Activated B cell treated with CpG ODN at 0.5 μM for 24 hours (primary cell): ENCODE data around the gene PITRM1. TPM values are rescaled to one million over a fixed set of nuclear protein-coding genes. Genes with fewer than 3 reads are reported as not detected.

Source experiments
- ATAC-seq: fragments of 200-7000 bp; cut with Tn5 transposase; one replicate; pipeline ENCODE4 v1.10.0; 2021; ENCODE audit warnings: low read depth, mild to moderate bottlenecking, moderate library complexity
- CTCF ChIA-PET: fragments of 350-600 bp; sonication (Branson Sonifier 250); formaldehyde crosslinking; loops from one replicate; lab custom pipeline; 2021; ENCODE audit warnings: antibody characterized with exemption; lab: Charles Lee
- POLR2A ChIA-PET: fragments of 350-600 bp; sonication (Branson Sonifier 250); formaldehyde crosslinking; loops from one replicate; lab custom pipeline; 2021; ENCODE audit warnings: antibody characterized with exemption; lab: Charles Lee
- DNase-seq: peaks from one replicate; pipeline ENCODE4 v3.0.0; 2022
- H3K27ac Mint-ChIP-seq: one replicate; pipeline ENCODE4 v1.8.0; 2020; ENCODE audit warnings: mixed read lengths
- H3K27me3 Mint-ChIP-seq: one replicate; pipeline ENCODE4 v1.8.0; 2021; ENCODE audit warnings: mixed read lengths
- H3K36me3 Mint-ChIP-seq: one replicate; pipeline ENCODE4 v1.8.0; 2021; ENCODE audit warnings: low read depth, mixed read lengths
- H3K4me1 Mint-ChIP-seq: one replicate; pipeline ENCODE4 v1.8.0; 2021; ENCODE audit warnings: mixed read lengths
- H3K4me3 Mint-ChIP-seq: one replicate; pipeline ENCODE4 v1.8.0; 2020; ENCODE audit warnings: mild to moderate bottlenecking, mixed read lengths
- H3K9me3 Mint-ChIP-seq: one replicate; pipeline ENCODE4 v1.8.0; 2020; ENCODE audit warnings: mixed read lengths
- intact Hi-C: fragments of 100-400 bp; cut with micrococcal nuclease; formaldehyde crosslinking; loops from one replicate; pipeline ENCODE4 v1.15.1; 2024
- total RNA-seq: library from RNA; stranded (reverse); gene quantifications from 2 replicates; pipeline ENCODE4 v1.2.3, GENCODE V29; 2022
- TF ChIP-seq, protein P1 (sequence below): fragments of 200-600 bp; IDR thresholded peaks from one replicate; pipeline ENCODE4 v1.8.0; 2022; ENCODE audit warnings: antibody characterized with exemption, mild to moderate bottlenecking

Gene PITRM1
- total RNA-seq, 1 donor from 2014 or later, result 60.7 TPM

DNA sequence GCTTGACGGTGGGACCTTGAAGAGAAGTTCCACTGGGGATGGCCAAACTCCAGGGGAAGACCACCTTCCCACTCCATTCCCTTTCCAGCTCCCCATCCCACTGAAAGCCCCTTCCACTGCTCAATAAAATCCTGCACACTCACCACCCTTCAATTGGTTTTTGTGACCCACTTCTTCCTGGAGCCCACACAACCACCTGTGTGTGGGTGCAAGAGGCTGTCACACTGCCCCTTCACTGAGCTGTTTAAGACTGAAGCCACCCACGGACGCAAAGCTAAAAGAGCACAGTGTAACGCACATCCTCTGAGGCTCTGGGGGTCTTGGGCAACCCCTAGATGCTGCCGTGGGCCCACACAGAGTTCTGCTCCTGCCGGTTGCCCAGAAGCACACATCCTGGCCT lies 12.8 kb upstream of the PITRM1 start:
- ATAC-seq (no peak), DNase-seq (no peak)
- H3K27ac Mint-ChIP-seq, result no peak overlapping the region
- H3K27me3 Mint-ChIP-seq, result peaks cover 25% of the 10 kb centered on the region
- H3K4me3 Mint-ChIP-seq, result no peak overlapping the region
- intact Hi-C loops, result no loop called here
- H3K4me1 Mint-ChIP-seq, result no peaks in the 10 kb centered on the region
- H3K9me3 Mint-ChIP-seq, result no peaks in the 10 kb centered on the region
- TF ChIP-seq, protein P1, sequence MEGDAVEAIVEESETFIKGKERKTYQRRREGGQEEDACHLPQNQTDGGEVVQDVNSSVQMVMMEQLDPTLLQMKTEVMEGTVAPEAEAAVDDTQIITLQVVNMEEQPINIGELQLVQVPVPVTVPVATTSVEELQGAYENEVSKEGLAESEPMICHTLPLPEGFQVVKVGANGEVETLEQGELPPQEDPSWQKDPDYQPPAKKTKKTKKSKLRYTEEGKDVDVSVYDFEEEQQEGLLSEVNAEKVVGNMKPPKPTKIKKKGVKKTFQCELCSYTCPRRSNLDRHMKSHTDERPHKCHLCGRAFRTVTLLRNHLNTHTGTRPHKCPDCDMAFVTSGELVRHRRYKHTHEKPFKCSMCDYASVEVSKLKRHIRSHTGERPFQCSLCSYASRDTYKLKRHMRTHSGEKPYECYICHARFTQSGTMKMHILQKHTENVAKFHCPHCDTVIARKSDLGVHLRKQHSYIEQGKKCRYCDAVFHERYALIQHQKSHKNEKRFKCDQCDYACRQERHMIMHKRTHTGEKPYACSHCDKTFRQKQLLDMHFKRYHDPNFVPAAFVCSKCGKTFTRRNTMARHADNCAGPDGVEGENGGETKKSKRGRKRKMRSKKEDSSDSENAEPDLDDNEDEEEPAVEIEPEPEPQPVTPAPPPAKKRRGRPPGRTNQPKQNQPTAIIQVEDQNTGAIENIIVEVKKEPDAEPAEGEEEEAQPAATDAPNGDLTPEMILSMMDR, result no peak
- POLR2A ChIA-PET, result no interaction called here
- no peaks in the 10 kb centered on the region for H3K36me3 Mint-ChIP-seq
- CTCF ChIA-PET, result no interaction called here

DNA sequence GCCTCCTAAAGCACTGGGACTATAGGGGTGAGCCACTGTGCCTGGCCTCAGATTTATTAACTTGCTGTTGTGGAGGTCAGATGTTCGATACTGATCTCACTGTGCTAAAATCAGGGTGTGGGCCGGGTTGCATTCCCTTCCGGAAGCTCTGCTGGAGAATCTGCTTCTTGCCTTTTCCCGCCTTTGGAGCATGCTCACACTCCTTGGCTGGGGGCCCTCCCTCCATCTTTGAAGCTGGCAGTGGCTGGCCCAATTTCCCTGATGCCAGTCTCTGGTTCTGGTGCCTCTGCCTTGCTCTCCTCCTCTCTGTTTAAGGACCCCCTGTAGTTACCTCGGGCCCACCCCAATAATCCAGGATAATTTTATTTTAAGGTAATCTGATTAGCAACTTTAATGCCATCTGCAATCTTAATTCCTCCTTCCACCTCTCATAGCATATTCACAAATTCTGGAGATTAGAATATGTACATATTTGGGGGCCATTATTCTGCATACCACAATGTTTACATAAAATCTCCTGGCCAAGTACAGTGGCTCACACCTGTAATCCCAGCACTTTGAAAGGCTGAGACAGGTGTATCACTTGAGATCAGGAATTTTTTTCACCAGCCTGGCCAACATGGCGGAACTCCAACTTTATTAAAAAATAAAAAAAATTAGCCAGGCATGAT lies 7.9 kb upstream of the PITRM1 start:
- CTCF ChIA-PET, result no interaction called here
- peaks cover 11% of the 10 kb centered on the region for H3K4me1 Mint-ChIP-seq
- intact Hi-C loops, result no loop called here
- POLR2A ChIA-PET, result no interaction called here
- H3K27me3 Mint-ChIP-seq, result peaks cover 15% of the 10 kb centered on the region
- ATAC-seq (no peak), DNase-seq (no peak)
- H3K27ac Mint-ChIP-seq, result no peak overlapping the region
- TF ChIP-seq, protein P1, result no peak
- no peaks in the 10 kb centered on the region for H3K36me3 Mint-ChIP-seq
- H3K4me3 Mint-ChIP-seq, result no peak overlapping the region
- no peaks in the 10 kb centered on the region for H3K9me3 Mint-ChIP-seq

DNA sequence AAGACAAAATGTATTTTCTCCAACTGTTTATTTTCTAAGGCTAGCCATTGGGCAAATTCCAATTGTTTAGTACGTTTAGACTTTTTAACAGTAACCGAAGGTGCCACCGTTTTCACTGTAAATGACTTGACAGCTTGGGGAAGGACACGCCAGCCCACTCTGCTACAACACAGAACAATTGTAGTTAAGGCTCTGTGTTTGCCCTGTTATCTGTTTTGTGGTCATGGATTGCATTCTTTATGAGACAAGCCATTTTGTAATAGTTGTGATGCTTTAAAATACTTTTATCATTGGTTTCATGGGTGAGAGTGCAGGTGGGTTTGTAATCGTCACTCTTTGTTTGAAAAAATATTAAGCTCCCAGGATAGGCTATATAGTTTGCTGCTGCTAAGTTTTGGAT lies 6.6 kb upstream of the PITRM1 start:
- ChIA-PET CTCF (no interaction called here), POLR2A (no interaction called here)
- TF ChIP-seq, protein P1, result no peak
- no peak for ATAC-seq
- peaks cover 14% of the 10 kb centered on the region for H3K27me3 Mint-ChIP-seq
- intact Hi-C loops, result no loop called here
- DNase-seq, result no peak
- no peaks in the 10 kb centered on the region for H3K36me3 Mint-ChIP-seq
- peaks cover 11% of the 10 kb centered on the region for H3K4me1 Mint-ChIP-seq
- no peaks in the 10 kb centered on the region for H3K9me3 Mint-ChIP-seq
- no peak overlapping the region for H3K4me3 Mint-ChIP-seq
- H3K27ac Mint-ChIP-seq, result no peak overlapping the region

DNA sequence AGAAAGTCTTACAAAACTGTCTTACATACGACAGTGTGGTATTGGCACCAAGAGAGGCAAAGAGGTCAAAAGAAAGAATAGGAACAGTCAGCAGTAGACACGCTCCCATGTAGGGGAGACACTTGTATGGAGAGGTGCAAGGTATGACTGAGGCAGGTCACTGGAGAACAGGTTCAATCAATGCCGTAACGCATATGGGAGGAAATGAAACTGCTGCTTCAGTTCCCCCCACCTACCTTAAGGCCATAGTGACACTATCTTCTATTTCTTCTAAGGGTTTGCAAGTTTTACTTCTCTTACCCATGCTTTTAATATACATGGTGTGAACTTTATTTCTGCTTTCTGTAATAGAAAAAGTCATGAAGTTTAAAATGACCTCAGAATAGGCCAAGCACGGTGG lies 5.5 kb upstream of the PITRM1 start:
- H3K4me3 Mint-ChIP-seq, result no peak overlapping the region

DNA sequence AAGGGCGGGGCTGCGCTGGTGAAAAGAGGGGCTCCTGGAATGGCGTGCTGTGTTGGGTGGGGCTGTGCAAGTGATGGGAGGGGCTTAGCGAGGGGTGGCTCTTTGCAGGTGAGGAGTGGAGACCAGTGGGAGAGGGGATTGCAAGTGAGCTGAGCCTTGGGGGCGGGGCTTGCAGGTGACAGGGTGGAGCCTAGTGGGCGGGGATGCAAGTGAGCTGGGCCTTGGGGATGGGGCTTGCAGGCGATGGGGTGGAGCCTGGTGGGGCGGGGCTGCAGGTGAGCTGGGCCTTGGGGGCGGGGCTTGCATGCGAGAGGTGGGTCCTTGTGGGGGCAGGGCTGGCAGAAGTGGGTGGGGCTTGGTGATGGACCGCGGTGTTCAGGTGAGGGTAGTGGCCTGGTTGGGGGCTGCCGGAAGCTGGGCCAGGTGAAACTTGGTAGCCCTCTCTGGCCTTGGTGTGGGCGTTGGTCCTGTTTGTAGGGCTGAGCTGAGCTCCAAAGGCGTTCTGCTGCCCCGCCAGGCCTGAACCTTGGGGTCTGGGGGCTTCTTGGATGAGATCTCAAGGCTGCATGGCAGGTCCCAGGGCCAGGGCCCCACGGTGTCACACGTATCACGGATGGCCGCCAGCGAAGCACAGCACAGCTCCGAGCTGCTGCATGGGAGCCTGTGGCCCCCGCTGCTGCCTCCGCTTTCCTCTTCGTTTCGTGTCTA lies 743 bp upstream of the PITRM1 start:
- H3K4me3 Mint-ChIP-seq, result peak overlapping the region; percentile 85
- no peaks in the 10 kb centered on the region for H3K9me3 Mint-ChIP-seq
- ATAC-seq, result peak; percentile 40
- no peaks in the 10 kb centered on the region for H3K27me3 Mint-ChIP-seq
- peaks cover 30% of the 10 kb centered on the region for H3K4me1 Mint-ChIP-seq
- DNase-seq, result no peak
- intact Hi-C loops, result loop anchor here (2.0 kb wide), 1 partner anchor 609 kb away; no protein-coding TSS in a partner anchor
- peaks cover 22% of the 10 kb centered on the region for H3K36me3 Mint-ChIP-seq
- TF ChIP-seq, protein P1, result no peak
- peak overlapping the region; percentile 91 for H3K27ac Mint-ChIP-seq
- POLR2A ChIA-PET, result interaction anchor here (0.7 to 2.2 kb wide), 4 partner anchors 73 to 612 kb away, joined by 5 to 10 read pairs (median 6); partner anchors contain the start of gene KLF6
- CTCF ChIA-PET, result interaction anchor here (1.1 kb wide), 1 partner anchor 9 kb away, joined by 3 read pairs; no protein-coding TSS in a partner anchor

More for the DNA sequence above, 5.5 kb upstream of the PITRM1 start:
- DNase-seq (no peak), ATAC-seq (no peak)
- H3K36me3 Mint-ChIP-seq, result no peaks in the 10 kb centered on the region
- TF ChIP-seq, protein P1, result no peak
- H3K9me3 Mint-ChIP-seq, result no peaks in the 10 kb centered on the region
- CTCF ChIA-PET, result no interaction called here
- peaks cover 16% of the 10 kb centered on the region for H3K4me1 Mint-ChIP-seq
- H3K27me3 Mint-ChIP-seq, result peaks cover 9% of the 10 kb centered on the region
- POLR2A ChIA-PET, result no interaction called here
- intact Hi-C loops, result no loop called here
- H3K27ac Mint-ChIP-seq, result peak overlapping the region; percentile 24
